T follicular helper cell (primary cell): ENCODE measurements around the gene MPND.
"Not testable (repeated sequence)": the region's sequence is repeated elsewhere in the genome, so short reads cannot be mapped to it uniquely, and the experiment has no call there.

ENCODE experiments used
- DNase-seq: peaks from one replicate; pipeline ENCODE4 v3.0.0-alpha.2; 2020; ENCODE audit warnings: low read depth

MPND gene

GRCh38 chr19:4319067-4319718, 24.2 kb upstream of the MPND start:
- DNase-seq = no peak

GRCh38 chr19:4320419-4320818, 22.9 kb upstream of the MPND start:
- DNase-seq = no peak

GRCh38 chr19:4322942-4323665, 20.3 kb upstream of the MPND start:
- DNase-seq = no peak

GRCh38 chr19:4323692-4324091, 19.7 kb upstream of the MPND start:
- DNase-seq = no peak

GRCh38 chr19:4324228-4324627, 19.1 kb upstream of the MPND start:
- no peak for DNase-seq

GRCh38 chr19:4326215-4326836, 17.0 kb upstream of the MPND start:
- no peak for DNase-seq

GRCh38 chr19:4326837-4327251, 16.5 kb upstream of the MPND start:
- DNase-seq = no peak

GRCh38 chr19:4327252-4327876, 16.0 kb upstream of the MPND start:
- DNase-seq = peak; percentile 54

GRCh38 chr19:4327877-4328242, 15.5 kb upstream of the MPND start:
- no peak for DNase-seq

- DNase-seq = peak; percentile 92
Measured at GRCh38 chr19:4328243-4328990, 14.9 kb upstream of the MPND start.

GRCh38 chr19:4328991-4329681, 14.2 kb upstream of the MPND start:
- not testable (repeated sequence) for DNase-seq

GRCh38 chr19:4329858-4330257, 13.5 kb upstream of the MPND start:
- DNase-seq = no peak

- DNase-seq = no peak
Measured at GRCh38 chr19:4334929-4335570, 8.3 kb upstream of the MPND start.

GRCh38 chr19:4337906-4338440, 5.4 kb upstream of the MPND start:
- no peak for DNase-seq

- no peak for DNase-seq
Measured at GRCh38 chr19:4338441-4339355, 4.7 kb upstream of the MPND start, which contains the start of gene STAP2. Gene STAP2, minus strand, starts transcription at chr19:4338827. Its CDS starts 74 bp downstream, at chr19:4338753.

GRCh38 chr19:4342314-4342614, 1.1 kb upstream of the MPND start:
- no peak for DNase-seq

- peak; percentile 90 for DNase-seq
Measured at GRCh38 chr19:4342615-4343369, 570 bp upstream of the MPND start.

GRCh38 chr19:4345342-4346019, 2.1 kb downstream of the MPND start:
- DNase-seq = no peak
